Neural progenitor cell (in vitro differentiated cells): ENCODE results near the gene ZNF8.

Experiments
- EZH2 ChIP-seq: fragments of 200-600 bp; sonication (generic); IDR thresholded peaks from 2 replicates; pipeline ENCODE4 v1.6.1; 2017; ENCODE audit warnings: antibody characterized with exemption, mild to moderate bottlenecking, moderate library complexity
- TF ChIP-seq, protein P1 (sequence below): fragments of 200-600 bp; sonication (generic); IDR thresholded peaks from 2 replicates; pipeline ENCODE4 v1.5.1; 2017; ENCODE audit warnings: antibody characterized with exemption, mild to moderate bottlenecking

DNA sequence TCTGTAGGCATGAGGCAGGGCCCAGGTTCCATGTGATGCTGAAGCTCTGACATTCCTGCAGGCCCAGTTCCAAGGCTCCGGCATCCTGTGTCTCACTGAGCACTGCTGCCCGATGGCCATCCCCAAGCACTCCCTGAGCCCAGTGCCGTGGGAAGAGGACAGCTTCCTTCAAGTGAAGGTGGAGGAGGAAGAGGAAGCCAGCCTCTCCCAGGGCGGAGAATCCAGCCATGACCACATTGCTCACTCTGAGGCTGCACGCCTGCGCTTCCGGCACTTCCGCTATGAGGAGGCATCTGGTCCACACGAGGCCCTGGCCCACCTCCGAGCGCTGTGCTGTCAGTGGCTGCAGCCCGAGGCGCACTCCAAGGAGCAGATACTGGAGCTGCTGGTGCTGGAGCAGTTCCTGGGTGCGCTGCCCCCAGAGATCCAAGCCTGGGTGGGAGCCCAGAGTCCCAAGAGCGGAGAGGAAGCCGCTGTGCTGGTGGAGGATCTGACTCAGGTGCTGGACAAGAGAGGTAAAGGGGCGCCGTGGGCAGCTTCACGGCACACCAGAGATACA, 56.0 kb downstream of the ZNF8 start:
- TF ChIP-seq, protein P1, sequence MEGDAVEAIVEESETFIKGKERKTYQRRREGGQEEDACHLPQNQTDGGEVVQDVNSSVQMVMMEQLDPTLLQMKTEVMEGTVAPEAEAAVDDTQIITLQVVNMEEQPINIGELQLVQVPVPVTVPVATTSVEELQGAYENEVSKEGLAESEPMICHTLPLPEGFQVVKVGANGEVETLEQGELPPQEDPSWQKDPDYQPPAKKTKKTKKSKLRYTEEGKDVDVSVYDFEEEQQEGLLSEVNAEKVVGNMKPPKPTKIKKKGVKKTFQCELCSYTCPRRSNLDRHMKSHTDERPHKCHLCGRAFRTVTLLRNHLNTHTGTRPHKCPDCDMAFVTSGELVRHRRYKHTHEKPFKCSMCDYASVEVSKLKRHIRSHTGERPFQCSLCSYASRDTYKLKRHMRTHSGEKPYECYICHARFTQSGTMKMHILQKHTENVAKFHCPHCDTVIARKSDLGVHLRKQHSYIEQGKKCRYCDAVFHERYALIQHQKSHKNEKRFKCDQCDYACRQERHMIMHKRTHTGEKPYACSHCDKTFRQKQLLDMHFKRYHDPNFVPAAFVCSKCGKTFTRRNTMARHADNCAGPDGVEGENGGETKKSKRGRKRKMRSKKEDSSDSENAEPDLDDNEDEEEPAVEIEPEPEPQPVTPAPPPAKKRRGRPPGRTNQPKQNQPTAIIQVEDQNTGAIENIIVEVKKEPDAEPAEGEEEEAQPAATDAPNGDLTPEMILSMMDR: no peak
- no peak for TF ChIP-seq EZH2
